K562 (cell line): ENCODE data around the gene COMMD4. TPM values are rescaled to one million over a fixed set of nuclear protein-coding genes. Genes with fewer than 3 reads are reported as not detected.

Experiments
- CBFA2T2 ChIP-seq: fragments of 450-650 bp; conservative IDR thresholded peaks from 2 replicates; pipeline ENCODE4 v1.6.1; 2017; ENCODE audit warnings: mild to moderate bottlenecking
- ESRRB ChIP-seq: fragments of 250-450 bp; sonication (Bioruptor Pico); IDR thresholded peaks from 2 replicates; pipeline ENCODE4 v1.5.0; 2020; ENCODE audit warnings: mild to moderate bottlenecking, moderate library complexity, borderline replicate concordance
- ETV1 ChIP-seq: fragments of 450-650 bp; conservative IDR thresholded peaks from 2 replicates; pipeline ENCODE4 v1.6.1; 2016; ENCODE audit warnings: missing genetic modification characterization, control low read depth, low read depth, missing compliant biosample characterization
- FOXA3 ChIP-seq, 2 experiments: fragments of 450-650 bp in 1 of 2; sonication (generic) in 1 of 2; formaldehyde crosslinking; IDR thresholded peaks in 1 of 2; conservative IDR thresholded peaks in 1 of 2; 2 replicates each; pipeline versions ENCODE4 v1.4.0 to v1.8.0; 2020 to 2022; ENCODE audit warnings: mild to moderate bottlenecking in 2 of 2, missing genetic modification reagents in 1 of 2
- MAZ ChIP-seq, 2 experiments: fragments of 450-650 bp in 1 of 2; sonication (generic) in 1 of 2; formaldehyde crosslinking; IDR thresholded peaks in 1 of 2; conservative IDR thresholded peaks in 1 of 2; 2 replicates each; pipeline versions ENCODE4 v1.4.0 to v1.5.0; 2020; ENCODE audit warnings: mild to moderate bottlenecking in 1 of 2, missing genetic modification reagents in 1 of 2
- NFRKB ChIP-seq: fragments of 450-650 bp; IDR thresholded peaks from 2 replicates; pipeline ENCODE4 v1.6.1; 2016; ENCODE audit warnings: low read depth
- NRF1 ChIP-seq, 2 experiments: fragments of 450-650 bp; IDR thresholded peaks in 1 of 2; conservative IDR thresholded peaks in 1 of 2; 2 replicates each; pipeline ENCODE4 v1.6.1; 2014; ENCODE audit warnings: mild to moderate bottlenecking in 2 of 2
- PPARD ChIP-seq: fragments of 250-450 bp; sonication (Bioruptor Pico); IDR thresholded peaks from 2 replicates; pipeline ENCODE4 v1.8.0; 2022; ENCODE audit warnings: inconsistent platforms, mild to moderate bottlenecking, moderate library complexity
- SAFB2 ChIP-seq: fragments of 200-400 bp; formaldehyde crosslinking; IDR thresholded peaks from 2 replicates; pipeline ENCODE4 v1.6.1; 2018; ENCODE audit warnings: borderline replicate concordance, low read length, low read depth, moderate library complexity; ENCODE audit not compliant: severe bottlenecking
- SMARCE1 ChIP-seq: fragments of 450-650 bp; IDR thresholded peaks from 2 replicates; pipeline ENCODE4 v1.7.1; 2016; ENCODE audit warnings: mild to moderate bottlenecking
- SNIP1 ChIP-seq: fragments of 450-650 bp; IDR thresholded peaks from 2 replicates; pipeline ENCODE4 v1.7.1; 2017; ENCODE audit warnings: low read depth, mild to moderate bottlenecking
- SPI1 ChIP-seq: IDR thresholded peaks from 2 replicates; pipeline ENCODE4 v1.6.1; 2011; ENCODE audit warnings: low read depth, low read length, control low read depth, borderline replicate concordance
- SRF ChIP-seq, 2 experiments: fragments of 250-450, 450-650 bp in 1 of 2; sonication (Bioruptor Pico) in 1 of 2; sonication (generic) in 1 of 2; formaldehyde crosslinking; IDR thresholded peaks; 2 replicates each; pipeline versions ENCODE4 v1.5.0 to v1.5.1; 2020 to 2022; ENCODE audit warnings: mild to moderate bottlenecking in 1 of 2, missing genetic modification reagents in 1 of 2
- SRSF9 ChIP-seq: fragments of 200-400 bp; formaldehyde crosslinking; IDR thresholded peaks from 2 replicates; pipeline ENCODE4 v1.6.1; 2017; ENCODE audit warnings: low read depth, low read length, borderline replicate concordance
- STAG1 ChIP-seq: sonication (generic); formaldehyde crosslinking; IDR thresholded peaks from 2 replicates; pipeline ENCODE4 v1.5.0; 2020; ENCODE audit warnings: missing genetic modification reagents, borderline replicate concordance
- ZNF3 ChIP-seq: fragments of 250-450 bp; sonication (Bioruptor Pico); IDR thresholded peaks from 2 replicates; pipeline ENCODE4 v1.5.0; 2021; ENCODE audit warnings: mild to moderate bottlenecking, moderate library complexity
- ZNF41 ChIP-seq: fragments of 250-450 bp; sonication (Bioruptor Pico); conservative IDR thresholded peaks from 2 replicates; pipeline ENCODE4 v1.4.0; 2020; ENCODE audit warnings: mild to moderate bottlenecking
- polyA plus RNA-seq, 8 experiments: library from polyadenylated mRNA; depleted of rRNA in 4 of 8; stranded (reverse) in 5 of 8; unstranded in 3 of 8; fragments of >200 nt; fragmentation: Nextera tagmentation in 2 of 8; fragmentation: Illumina TruSeq in 1 of 8; extraction: Ambion mirVana in 2 of 8; extraction: Trizol in 1 of 8; gene quantifications; 2 replicates each; pipeline versions ENCODE4 v1.2.1 to v1.2.3, GENCODE V29; 2011 to 2014; ENCODE audit warnings: inconsistent platforms in 1 of 8, missing spikeins in 1 of 8
- total RNA-seq, 7 experiments: library from RNA; depleted of rRNA in 6 of 7; stranded (reverse); fragments of >200 nt in 6 of 7; fragmentation: Illumina TruSeq in 2 of 7; extraction: Trizol in 2 of 7; gene quantifications; 2 replicates each; pipeline versions ENCODE4 v1.2.1 to v1.2.3, GENCODE V29; 2011 to 2021; ENCODE audit warnings: low replicate concordance in 1 of 7
- TF ChIP-seq, protein P1 (sequence below): fragments of 450-650 bp; IDR thresholded peaks from 2 replicates; pipeline ENCODE4 v1.7.0; 2016; ENCODE audit warnings: borderline replicate concordance
- TF ChIP-seq, protein P2 (sequence below): fragments of 250-450 bp; sonication (Bioruptor Pico); IDR thresholded peaks from 2 replicates; pipeline ENCODE4 v1.5.0; 2021
- TF ChIP-seq, protein P3 (sequence below): fragments of 450-650 bp; IDR thresholded peaks from 2 replicates; pipeline ENCODE4 v1.6.1; 2016; ENCODE audit warnings: antibody characterized with exemption
- TF ChIP-seq, protein P4 (sequence below): sonication (generic); formaldehyde crosslinking; IDR thresholded peaks from 2 replicates; pipeline ENCODE4 v1.8.1; 2023; ENCODE audit warnings: mild to moderate bottlenecking, missing genetic modification reagents

Gene COMMD4
- total and polyA plus RNA-seq, 9 of the 15 experiments (the other 6 are each of a cell fraction or from before 2014, with no cell fraction given) = 20.4 to 140 (median 63.9) TPM

DNA sequence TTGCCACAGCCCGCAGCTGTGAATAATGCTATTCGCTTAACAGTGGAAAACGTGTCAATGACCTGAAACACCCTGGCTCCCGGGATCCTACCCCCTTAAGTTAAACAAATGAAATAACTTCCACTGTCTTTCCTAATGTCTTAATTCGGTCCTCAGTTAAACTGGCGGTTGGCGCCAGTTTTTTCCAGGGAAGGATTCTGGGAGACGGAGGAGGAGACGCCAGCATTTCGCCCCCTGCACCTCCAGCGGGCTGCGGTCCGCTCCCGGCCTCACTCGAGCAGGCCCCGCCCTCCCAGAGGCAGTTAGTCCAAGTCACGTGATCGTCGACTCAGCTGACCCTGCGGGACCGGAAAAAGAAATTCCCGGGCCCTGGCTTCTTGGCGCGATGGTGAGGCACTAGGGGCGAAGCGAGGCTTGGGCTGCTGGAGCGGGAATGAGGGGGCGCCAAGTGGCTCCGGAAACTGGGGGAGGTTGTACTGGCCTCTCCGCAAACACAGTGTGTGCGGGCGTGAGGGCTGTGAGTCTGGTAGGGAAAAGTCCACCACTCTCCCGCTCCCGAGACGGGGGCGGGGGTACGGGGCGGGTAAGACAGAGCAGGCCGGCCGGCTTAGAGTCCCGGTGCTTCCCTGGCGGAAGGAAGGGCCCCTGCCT lies at the start of gene COMMD4 (continued):
- TF ChIP-seq ETV1 (tag) = peak; percentile 85
- no peak for TF ChIP-seq SRSF9
- TF ChIP-seq, protein P1, sequence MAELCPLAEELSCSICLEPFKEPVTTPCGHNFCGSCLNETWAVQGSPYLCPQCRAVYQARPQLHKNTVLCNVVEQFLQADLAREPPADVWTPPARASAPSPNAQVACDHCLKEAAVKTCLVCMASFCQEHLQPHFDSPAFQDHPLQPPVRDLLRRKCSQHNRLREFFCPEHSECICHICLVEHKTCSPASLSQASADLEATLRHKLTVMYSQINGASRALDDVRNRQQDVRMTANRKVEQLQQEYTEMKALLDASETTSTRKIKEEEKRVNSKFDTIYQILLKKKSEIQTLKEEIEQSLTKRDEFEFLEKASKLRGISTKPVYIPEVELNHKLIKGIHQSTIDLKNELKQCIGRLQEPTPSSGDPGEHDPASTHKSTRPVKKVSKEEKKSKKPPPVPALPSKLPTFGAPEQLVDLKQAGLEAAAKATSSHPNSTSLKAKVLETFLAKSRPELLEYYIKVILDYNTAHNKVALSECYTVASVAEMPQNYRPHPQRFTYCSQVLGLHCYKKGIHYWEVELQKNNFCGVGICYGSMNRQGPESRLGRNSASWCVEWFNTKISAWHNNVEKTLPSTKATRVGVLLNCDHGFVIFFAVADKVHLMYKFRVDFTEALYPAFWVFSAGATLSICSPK = no peak
- peak in 1 of 2 experiments; percentile 53; a peak in 1 of 4 replicates for TF ChIP-seq SRF (CRISPR knock-in tag; IDR thresholded peaks at IDR 0.05)
- peak; percentile 98 for TF ChIP-seq CBFA2T2
- TF ChIP-seq ZNF41 = no peak
- TF ChIP-seq, protein P2, sequence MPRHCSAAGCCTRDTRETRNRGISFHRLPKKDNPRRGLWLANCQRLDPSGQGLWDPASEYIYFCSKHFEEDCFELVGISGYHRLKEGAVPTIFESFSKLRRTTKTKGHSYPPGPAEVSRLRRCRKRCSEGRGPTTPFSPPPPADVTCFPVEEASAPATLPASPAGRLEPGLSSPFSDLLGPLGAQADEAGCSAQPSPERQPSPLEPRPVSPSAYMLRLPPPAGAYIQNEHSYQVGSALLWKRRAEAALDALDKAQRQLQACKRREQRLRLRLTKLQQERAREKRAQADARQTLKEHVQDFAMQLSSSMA (CRISPR knock-in tag) = no peak
- no peak for TF ChIP-seq STAG1
- TF ChIP-seq PPARD = no peak
- peak; percentile 62; the same call in 1 of the 2 replicates for TF ChIP-seq NFRKB
- peak; percentile 90 to 100 for TF ChIP-seq MAZ (CRISPR knock-in tag; conservative IDR thresholded peaks at IDR 0.05 in 1 of 2, IDR thresholded peaks at IDR 0.05 in 1 of 2)
- no peak for TF ChIP-seq SAFB2
- TF ChIP-seq NRF1 (conservative IDR thresholded peaks at IDR 0.05 in 1 of 2, IDR thresholded peaks at IDR 0.05 in 1 of 2) = peak; percentile 27 to 40; a peak in 2 of 4 replicates
- no peak for TF ChIP-seq FOXA3 (CRISPR knock-in tag; conservative IDR thresholded peaks at IDR 0.05 in 1 of 2, IDR thresholded peaks at IDR 0.05 in 1 of 2)
- TF ChIP-seq SPI1 = no peak
- no peak for TF ChIP-seq ZNF3 (CRISPR knock-in tag)
- TF ChIP-seq, protein P3, sequence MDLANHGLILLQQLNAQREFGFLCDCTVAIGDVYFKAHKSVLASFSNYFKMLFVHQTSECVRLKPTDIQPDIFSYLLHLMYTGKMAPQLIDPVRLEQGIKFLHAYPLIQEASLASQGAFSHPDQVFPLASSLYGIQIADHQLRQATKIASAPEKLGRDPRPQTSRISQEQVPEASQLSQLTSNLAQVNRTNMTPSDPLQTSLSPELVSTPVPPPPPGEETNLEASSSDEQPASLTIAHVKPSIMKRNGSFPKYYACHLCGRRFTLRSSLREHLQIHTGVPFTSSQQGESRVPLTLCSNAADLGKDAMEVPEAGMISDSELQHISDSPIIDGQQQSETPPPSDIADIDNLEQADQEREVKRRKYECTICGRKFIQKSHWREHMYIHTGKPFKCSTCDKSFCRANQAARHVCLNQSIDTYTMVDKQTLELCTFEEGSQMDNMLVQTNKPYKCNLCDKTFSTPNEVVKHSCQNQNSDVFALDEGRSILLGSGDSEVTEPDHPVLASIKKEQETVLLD = peak; percentile 23; the same call in 1 of the 2 replicates
- TF ChIP-seq SMARCE1 = peak; percentile 54; the same call in 1 of the 2 replicates
- TF ChIP-seq ESRRB (CRISPR knock-in tag) = no peak; the same call in 1 of the 2 replicates
- TF ChIP-seq SNIP1 = no peak
- TF ChIP-seq, protein P4, sequence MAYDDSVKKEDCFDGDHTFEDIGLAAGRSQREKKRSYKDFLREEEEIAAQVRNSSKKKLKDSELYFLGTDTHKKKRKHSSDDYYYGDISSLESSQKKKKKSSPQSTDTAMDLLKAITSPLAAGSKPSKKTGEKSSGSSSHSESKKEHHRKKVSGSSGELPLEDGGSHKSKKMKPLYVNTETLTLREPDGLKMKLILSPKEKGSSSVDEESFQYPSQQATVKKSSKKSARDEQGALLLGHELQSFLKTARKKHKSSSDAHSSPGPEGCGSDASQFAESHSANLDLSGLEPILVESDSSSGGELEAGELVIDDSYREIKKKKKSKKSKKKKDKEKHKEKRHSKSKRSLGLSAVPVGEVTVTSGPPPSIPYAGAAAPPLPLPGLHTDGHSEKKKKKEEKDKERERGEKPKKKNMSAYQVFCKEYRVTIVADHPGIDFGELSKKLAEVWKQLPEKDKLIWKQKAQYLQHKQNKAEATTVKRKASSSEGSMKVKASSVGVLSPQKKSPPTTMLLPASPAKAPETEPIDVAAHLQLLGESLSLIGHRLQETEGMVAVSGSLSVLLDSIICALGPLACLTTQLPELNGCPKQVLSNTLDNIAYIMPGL (CRISPR knock-in tag) = no peak
